Mucosa of descending colon (tissue), 3 donors: ENCODE measurements around the gene NR2E3. TPM values are rescaled to one million over a fixed set of nuclear protein-coding genes. Genes with fewer than 3 reads are reported as not detected.

Source experiments
- ATAC-seq: fragments of 200-7000 bp; cut with Tn5 transposase; one replicate; pipeline ENCODE4 v1.9.1; 2020; ENCODE audit warnings: mild to moderate bottlenecking, moderate library complexity
- DNase-seq, 3 donors: peaks; one replicate each; pipeline ENCODE4 v3.0.0-alpha.2; 2020
- H3K36me3 ChIP-seq: fragments of 200-600 bp; one replicate; pipeline ENCODE4 v1.8.0; 2021; ENCODE audit warnings: low read depth, mild to moderate bottlenecking
- H3K4me1 ChIP-seq: fragments of 200-600 bp; one replicate; pipeline ENCODE4 v1.8.0; 2021; ENCODE audit warnings: low read depth, mild to moderate bottlenecking
- H3K4me3 ChIP-seq: fragments of 200-600 bp; one replicate; pipeline ENCODE4 v1.8.0; 2021; ENCODE audit warnings: mild to moderate bottlenecking
- H3K9me3 ChIP-seq: fragments of 200-600 bp; one replicate; pipeline ENCODE4 v1.8.0; 2021; ENCODE audit warnings: mild to moderate bottlenecking
- CTCF ChIP-seq: fragments of 200-600 bp; IDR thresholded peaks from one replicate; pipeline ENCODE4 v1.8.0; 2022; ENCODE audit warnings: antibody characterized with exemption, mild to moderate bottlenecking
- intact Hi-C, 2 donors: fragments of 100-400 bp; cut with DNase I in 1 of 2; cut with micrococcal nuclease in 1 of 2; formaldehyde crosslinking; loops; one replicate each; pipeline versions ENCODE4 v1.11.0 to v1.11.1; 2022; cut with DNase I, micrococcal nuclease
- total RNA-seq, 3 donors: library from RNA; stranded (reverse); fragmentation: NEBNext Ultra II Directional in 2 of 3; extraction: Animal tissue kit (Norgen Biotek cat#: 25700) in 2 of 3; gene quantifications; one replicate each; pipeline versions ENCODE4 v1.2.1 to v1.2.4, GENCODE V29; 2021 to 2023
- donor health status: DM: no; HTN: no; CAD: no; lungs with moderate emphysema.
- donor health status: DM: no; HTN: no; CAD: no.
- donor health status: DM: no; HTN: yes; CAD: no.

NR2E3 gene
- total RNA-seq, 3 donors from 2014 or later: 0.34 to 1.2 (median 0.60) TPM

- peaks cover 5% of the 10 kb centered on the region for H3K4me1 ChIP-seq
- TF ChIP-seq CTCF: no peak
- ATAC-seq (no peak), DNase-seq (no peak)
- H3K4me3 ChIP-seq: no peak overlapping the region
- H3K36me3 ChIP-seq: no peaks in the 10 kb centered on the region
- no peaks in the 10 kb centered on the region for H3K9me3 ChIP-seq
- intact Hi-C loops: no loop called here
Measured at GRCh38 chr15:71792521-71792920, 17.8 kb upstream of the NR2E3 start.

GRCh38 chr15:71798641-71799040, 11.7 kb upstream of the NR2E3 start:
- ATAC-seq: no peak
- TF ChIP-seq CTCF: no peak
- peaks cover 8% of the 10 kb centered on the region for H3K4me1 ChIP-seq
- DNase-seq: no peak
- no peaks in the 10 kb centered on the region for H3K36me3 ChIP-seq
- H3K4me3 ChIP-seq: no peak overlapping the region
- no peaks in the 10 kb centered on the region for H3K9me3 ChIP-seq
- intact Hi-C loops: no loop called here

- H3K9me3 ChIP-seq: no peaks in the 10 kb centered on the region
- no peaks in the 10 kb centered on the region for H3K36me3 ChIP-seq
- peak; percentile 18 for ATAC-seq
- intact Hi-C loops: loop anchor here in 1 of 2 donors (10.0 kb wide), 1 partner anchor 45 kb away; no protein-coding TSS in a partner anchor
- peaks cover 8% of the 10 kb centered on the region for H3K4me1 ChIP-seq
- no peak for DNase-seq
- TF ChIP-seq CTCF: no peak
- no peak overlapping the region for H3K4me3 ChIP-seq
Measured at GRCh38 chr15:71800190-71800589, 10.2 kb upstream of the NR2E3 start.

- DNase-seq (peak in 1 of 3 donors; percentile 78), ATAC-seq (peak; percentile 92)
- no peaks in the 10 kb centered on the region for H3K36me3 ChIP-seq
- intact Hi-C loops: loop anchor here in 1 of 2 donors (10.0 kb wide), 1 partner anchor 46 kb away; no protein-coding TSS in a partner anchor
- TF ChIP-seq CTCF: peak; percentile 56
- H3K9me3 ChIP-seq: no peaks in the 10 kb centered on the region
- no peak overlapping the region for H3K4me3 ChIP-seq
- H3K4me1 ChIP-seq: peaks cover 8% of the 10 kb centered on the region
Measured at GRCh38 chr15:71800835-71801745, 9.3 kb upstream of the NR2E3 start.

- Histone ChIP-seq H3K4me3 (no peak overlapping the region), H3K9me3 (no peaks in the 10 kb centered on the region), H3K4me1 (peaks cover 8% of the 10 kb centered on the region), H3K36me3 (no peaks in the 10 kb centered on the region)
- no peak for ATAC-seq
- DNase-seq: no peak
- intact Hi-C loops: loop anchor here in 1 of 2 donors (10.0 kb wide), 1 partner anchor 47 kb away; no protein-coding TSS in a partner anchor
- no peak for TF ChIP-seq CTCF
Measured at GRCh38 chr15:71801935-71802655, 8.3 kb upstream of the NR2E3 start.
